ENCODE measurements around the gene ERC1.
"Not testable (repeated sequence)": the region's sequence is repeated elsewhere in the genome, so short reads cannot be mapped to it uniquely, and the experiment has no call there.

ERC1 gene

GRCh38 chr12:1217191-1217949 lies 226.3 kb downstream of the ERC1 start:
- no peak overlapping the region for H3K4me3 ChIP-seq (ENCODE audit: low read length)
- peaks cover 11% of the 10 kb centered on the region for H3K4me1 ChIP-seq (ENCODE audit: control insufficient read depth, low read depth, low read length)
- H3K9ac ChIP-seq (ENCODE audit: low read length) = no peak overlapping the region
- no peaks in the 10 kb centered on the region for H3K27me3 ChIP-seq (ENCODE audit: control insufficient read depth, insufficient read depth, low read length)
- H3K9me3 ChIP-seq (ENCODE audit: control insufficient read depth, low read depth, low read length) = no peaks in the 10 kb centered on the region
- H3K27ac ChIP-seq (ENCODE audit: low read length) = no peak overlapping the region
- no peaks in the 10 kb centered on the region for H3K36me3 ChIP-seq (ENCODE audit: control insufficient read depth, low read depth, low read length)

- H3K9me3 ChIP-seq (ENCODE audit: control insufficient read depth, low read depth, low read length) = no peaks in the 10 kb centered on the region
- no peaks in the 10 kb centered on the region for H3K36me3 ChIP-seq (ENCODE audit: control insufficient read depth, low read depth, low read length)
- H3K4me1 ChIP-seq (ENCODE audit: control insufficient read depth, low read depth, low read length) = peaks cover 4% of the 10 kb centered on the region
- H3K9ac ChIP-seq (ENCODE audit: low read length) = no peak overlapping the region
- H3K27ac ChIP-seq (ENCODE audit: low read length) = no peak overlapping the region
- no peak overlapping the region for H3K4me3 ChIP-seq (ENCODE audit: low read length)
- H3K27me3 ChIP-seq (ENCODE audit: control insufficient read depth, insufficient read depth, low read length) = no peaks in the 10 kb centered on the region
Observed at GRCh38 chr12:1218369-1218768, 227.3 kb downstream of the ERC1 start.

- H3K27ac ChIP-seq (ENCODE audit: low read length) = no peak overlapping the region
- H3K9me3 ChIP-seq (ENCODE audit: control insufficient read depth, low read depth, low read length) = no peaks in the 10 kb centered on the region
- H3K4me1 ChIP-seq (ENCODE audit: control insufficient read depth, low read depth, low read length) = peaks cover 4% of the 10 kb centered on the region
- no peak overlapping the region for H3K9ac ChIP-seq (ENCODE audit: low read length)
- H3K36me3 ChIP-seq (ENCODE audit: control insufficient read depth, low read depth, low read length) = no peaks in the 10 kb centered on the region
- no peak overlapping the region for H3K4me3 ChIP-seq (ENCODE audit: low read length)
- H3K27me3 ChIP-seq (ENCODE audit: control insufficient read depth, insufficient read depth, low read length) = no peaks in the 10 kb centered on the region
Observed at GRCh38 chr12:1220127-1221092, 229.4 kb downstream of the ERC1 start.

GRCh38 chr12:1222858-1223639 lies 232.0 kb downstream of the ERC1 start:
- no peaks in the 10 kb centered on the region for H3K4me1 ChIP-seq (ENCODE audit: control insufficient read depth, low read depth, low read length)
- no peak overlapping the region for H3K27ac ChIP-seq (ENCODE audit: low read length)
- H3K9me3 ChIP-seq (ENCODE audit: control insufficient read depth, low read depth, low read length) = no peaks in the 10 kb centered on the region
- no peaks in the 10 kb centered on the region for H3K27me3 ChIP-seq (ENCODE audit: control insufficient read depth, insufficient read depth, low read length)
- H3K36me3 ChIP-seq (ENCODE audit: control insufficient read depth, low read depth, low read length) = no peaks in the 10 kb centered on the region
- H3K9ac ChIP-seq (ENCODE audit: low read length) = no peak overlapping the region
- H3K4me3 ChIP-seq (ENCODE audit: low read length) = no peak overlapping the region

- Histone ChIP-seq H3K27ac (ENCODE audit: low read length) (no peak overlapping the region), H3K4me1 (ENCODE audit: control insufficient read depth, low read depth, low read length) (no peaks in the 10 kb centered on the region), H3K9me3 (ENCODE audit: control insufficient read depth, low read depth, low read length) (no peaks in the 10 kb centered on the region), H3K9ac (ENCODE audit: low read length) (no peak overlapping the region), H3K27me3 (ENCODE audit: control insufficient read depth, insufficient read depth, low read length) (no peaks in the 10 kb centered on the region), H3K4me3 (ENCODE audit: low read length) (no peak overlapping the region), H3K36me3 (ENCODE audit: control insufficient read depth, low read depth, low read length) (no peaks in the 10 kb centered on the region)
Observed at GRCh38 chr12:1226951-1227350, 235.9 kb downstream of the ERC1 start.

- Histone ChIP-seq H3K36me3 (ENCODE audit: control insufficient read depth, low read depth, low read length) (no peaks in the 10 kb centered on the region), H3K27ac (ENCODE audit: low read length) (no peak overlapping the region), H3K4me3 (ENCODE audit: low read length) (no peak overlapping the region), H3K27me3 (ENCODE audit: control insufficient read depth, insufficient read depth, low read length) (no peaks in the 10 kb centered on the region), H3K9me3 (ENCODE audit: control insufficient read depth, low read depth, low read length) (no peaks in the 10 kb centered on the region), H3K4me1 (ENCODE audit: control insufficient read depth, low read depth, low read length) (no peaks in the 10 kb centered on the region), H3K9ac (ENCODE audit: low read length) (no peak overlapping the region)
Observed at GRCh38 chr12:1234073-1234472, 243.1 kb downstream of the ERC1 start.

- peaks cover 12% of the 10 kb centered on the region for H3K4me1 ChIP-seq (ENCODE audit: control insufficient read depth, low read depth, low read length)
- no peaks in the 10 kb centered on the region for H3K27me3 ChIP-seq (ENCODE audit: control insufficient read depth, insufficient read depth, low read length)
- H3K4me3 ChIP-seq (ENCODE audit: low read length) = no peak overlapping the region
- no peak overlapping the region for H3K27ac ChIP-seq (ENCODE audit: low read length)
- no peak overlapping the region for H3K9ac ChIP-seq (ENCODE audit: low read length)
- H3K9me3 ChIP-seq (ENCODE audit: control insufficient read depth, low read depth, low read length) = no peaks in the 10 kb centered on the region
- no peaks in the 10 kb centered on the region for H3K36me3 ChIP-seq (ENCODE audit: control insufficient read depth, low read depth, low read length)
Observed at GRCh38 chr12:1246637-1247036, 255.6 kb downstream of the ERC1 start.

GRCh38 chr12:1250641-1251040 lies 259.6 kb downstream of the ERC1 start:
- H3K9me3 ChIP-seq (ENCODE audit: control insufficient read depth, low read depth, low read length) = no peaks in the 10 kb centered on the region
- H3K27ac ChIP-seq (ENCODE audit: low read length) = no peak overlapping the region
- peaks cover 5% of the 10 kb centered on the region for H3K4me1 ChIP-seq (ENCODE audit: control insufficient read depth, low read depth, low read length)
- no peak overlapping the region for H3K9ac ChIP-seq (ENCODE audit: low read length)
- H3K27me3 ChIP-seq (ENCODE audit: control insufficient read depth, insufficient read depth, low read length) = no peaks in the 10 kb centered on the region
- no peak overlapping the region for H3K4me3 ChIP-seq (ENCODE audit: low read length)
- H3K36me3 ChIP-seq (ENCODE audit: control insufficient read depth, low read depth, low read length) = no peaks in the 10 kb centered on the region

- Histone ChIP-seq H3K9ac (ENCODE audit: low read length) (no peak overlapping the region), H3K4me3 (ENCODE audit: low read length) (no peak overlapping the region), H3K36me3 (ENCODE audit: control insufficient read depth, low read depth, low read length) (no peaks in the 10 kb centered on the region), H3K4me1 (ENCODE audit: control insufficient read depth, low read depth, low read length) (peaks cover 5% of the 10 kb centered on the region), H3K9me3 (ENCODE audit: control insufficient read depth, low read depth, low read length) (no peaks in the 10 kb centered on the region), H3K27ac (ENCODE audit: low read length) (no peak overlapping the region), H3K27me3 (ENCODE audit: control insufficient read depth, insufficient read depth, low read length) (no peaks in the 10 kb centered on the region)
Observed at GRCh38 chr12:1252758-1253157, 261.7 kb downstream of the ERC1 start.

- not testable (repeated sequence) for H3K4me3 ChIP-seq (ENCODE audit: low read length); H3K9me3 ChIP-seq (ENCODE audit: control insufficient read depth, low read depth, low read length); H3K27me3 ChIP-seq (ENCODE audit: control insufficient read depth, insufficient read depth, low read length); H3K9ac ChIP-seq (ENCODE audit: low read length); H3K4me1 ChIP-seq (ENCODE audit: control insufficient read depth, low read depth, low read length); H3K27ac ChIP-seq (ENCODE audit: low read length); H3K36me3 ChIP-seq (ENCODE audit: control insufficient read depth, low read depth, low read length)
Observed at GRCh38 chr12:1255125-1255524, 264.1 kb downstream of the ERC1 start.

- H3K4me3 ChIP-seq (ENCODE audit: low read length); H3K27ac ChIP-seq (ENCODE audit: low read length); H3K36me3 ChIP-seq (ENCODE audit: control insufficient read depth, low read depth, low read length); H3K4me1 ChIP-seq (ENCODE audit: control insufficient read depth, low read depth, low read length); H3K9ac ChIP-seq (ENCODE audit: low read length); H3K9me3 ChIP-seq (ENCODE audit: control insufficient read depth, low read depth, low read length); H3K27me3 ChIP-seq (ENCODE audit: control insufficient read depth, insufficient read depth, low read length): not testable (repeated sequence)
Observed at GRCh38 chr12:1255854-1256253, 264.8 kb downstream of the ERC1 start.

Data from iPS-18a (cell line).